IMR-90 (cell line): ENCODE data around the gene AGXT2. TPM values are rescaled to one million over a fixed set of nuclear protein-coding genes. Genes with fewer than 3 reads are reported as not detected.

Source experiments
- ATAC-seq: fragments of 200-7000 bp; cut with Tn5 transposase; 2 replicates; pipeline ENCODE4 v1.9.1; 2020; ENCODE audit warnings: low read depth, mild to moderate bottlenecking, moderate library complexity
- BruUV-seq: library from RNA; stranded (reverse); fragments of 400-500 nt; replicated peaks from 2 replicates; lab custom pipeline; 2021; lab: Mats Ljungman, UMichigan
- CTCF ChIA-PET: fragments of 300-600 bp; formaldehyde crosslinking; extraction: SDS; loops from one replicate; lab custom pipeline; 2021; ENCODE audit warnings: antibody characterized with exemption; lab: Yijun Ruan, JAX
- POLR2A ChIA-PET: fragments of 300-600 bp; sonication (Branson Sonifier 250); formaldehyde crosslinking; loops from one replicate; lab custom pipeline; 2022; ENCODE audit warnings: antibody characterized with exemption; ENCODE audit not compliant: unreplicated experiment; lab: Charles Lee
- DNase-seq: peaks from one replicate; pipeline ENCODE4 v3.0.0; 2013
- H2AFZ ChIP-seq: replicated peaks from 2 replicates; pipeline ENCODE3; 2013; ENCODE audit warnings: low read length, mild to moderate bottlenecking; ENCODE audit not compliant: poor library complexity
- H2AK5ac ChIP-seq: 2 replicates; pipeline ENCODE4 v1.6.1; 2013; ENCODE audit warnings: low read depth, low read length, inconsistent platforms
- H2AK9ac ChIP-seq: replicated peaks from 2 replicates; pipeline ENCODE3; 2013; ENCODE audit warnings: mild to moderate bottlenecking, low read depth, low read length, moderate library complexity; ENCODE audit not compliant: poor library complexity
- H2BK120ac ChIP-seq: 2 replicates; pipeline ENCODE4 v1.6.1; 2013; ENCODE audit warnings: low read depth, low read length, inconsistent platforms
- H2BK15ac ChIP-seq: 3 replicates; pipeline ENCODE4 v1.6.1; 2013; ENCODE audit warnings: low read depth, low read length, inconsistent platforms
- H2BK20ac ChIP-seq: 2 replicates; pipeline ENCODE4 v1.6.1; 2013; ENCODE audit warnings: low read depth, mild to moderate bottlenecking, inconsistent platforms, low read length, moderate library complexity
- H2BK5ac ChIP-seq: 2 replicates; pipeline ENCODE4 v1.6.1; 2013; ENCODE audit warnings: mild to moderate bottlenecking, low read depth, low read length, inconsistent platforms; ENCODE audit not compliant: poor library complexity, severe bottlenecking
- H3K14ac ChIP-seq: replicated peaks from 2 replicates; pipeline ENCODE4 v1.6.1; 2013; ENCODE audit warnings: low read depth, low read length, inconsistent platforms
- H3K18ac ChIP-seq: 2 replicates; pipeline ENCODE4 v1.6.1; 2013; ENCODE audit warnings: low read depth, low read length, control low read depth
- H3K23ac ChIP-seq: 2 replicates; pipeline ENCODE4 v1.6.1; 2013; ENCODE audit warnings: low read depth, low read length, inconsistent platforms
- H3K27ac ChIP-seq: 2 replicates; pipeline ENCODE4 v1.5.1; 2013; ENCODE audit warnings: mild to moderate bottlenecking, control low read depth, low read length; ENCODE audit not compliant: insufficient read depth
- H3K27me3 ChIP-seq: 2 replicates; pipeline ENCODE4 v1.6.1; 2013; ENCODE audit warnings: low read length; ENCODE audit not compliant: control insufficient read depth, insufficient read depth
- H3K36me3 ChIP-seq: 2 replicates; pipeline ENCODE4 v1.6.1; 2013; ENCODE audit warnings: low read length, mixed read lengths; ENCODE audit not compliant: control insufficient read depth, insufficient read depth
- H3K4ac ChIP-seq: 2 replicates; pipeline ENCODE4 v1.6.1; 2013; ENCODE audit warnings: low read depth, low read length, inconsistent platforms
- H3K4me1 ChIP-seq: 2 replicates; pipeline ENCODE4 v1.6.1; 2013; ENCODE audit warnings: low read length, mixed read lengths; ENCODE audit not compliant: control insufficient read depth, insufficient read depth
- H3K4me2 ChIP-seq: 2 replicates; pipeline ENCODE4 v1.6.1; 2013; ENCODE audit warnings: low read depth, mild to moderate bottlenecking, control low read depth, low read length, moderate library complexity
- H3K4me3 ChIP-seq: 2 replicates; pipeline ENCODE4 v1.5.1; 2013; ENCODE audit warnings: low read depth, mild to moderate bottlenecking, control low read depth, low read length, moderate library complexity; ENCODE audit not compliant: insufficient read depth
- H3K56ac ChIP-seq: 2 replicates; pipeline ENCODE4 v1.6.1; 2013; ENCODE audit warnings: low read length, inconsistent platforms; ENCODE audit not compliant: insufficient read depth; ENCODE audit errors: extremely low read depth
- H3K79me1 ChIP-seq, 2 experiments: 2 replicates each; pipeline ENCODE4 v1.6.1; 2013; ENCODE audit warnings: low read length in 2 of 2, inconsistent platforms in 1 of 2, low read depth in 1 of 2
- H3K9ac ChIP-seq: 2 replicates; pipeline ENCODE4 v1.6.1; 2013; ENCODE audit warnings: low read depth, low read length, control low read depth
- H3K9me1 ChIP-seq: 2 replicates; pipeline ENCODE4 v1.6.1; 2013; ENCODE audit warnings: low read length, inconsistent platforms; ENCODE audit not compliant: insufficient read depth
- H3K9me3 ChIP-seq: 2 replicates; pipeline ENCODE4 v1.6.1; 2013; ENCODE audit warnings: low read length; ENCODE audit not compliant: control insufficient read depth, insufficient read depth
- H4K20me1 ChIP-seq: 2 replicates; pipeline ENCODE4 v1.6.1; 2013; ENCODE audit warnings: low read length, inconsistent platforms; ENCODE audit not compliant: insufficient read depth
- H4K5ac ChIP-seq: 2 replicates; pipeline ENCODE4 v1.6.1; 2013; ENCODE audit warnings: mild to moderate bottlenecking, low read depth, low read length, control low read depth
- H4K8ac ChIP-seq, 2 experiments: 2 replicates each; pipeline ENCODE4 v1.6.1; 2013; ENCODE audit warnings: low read depth in 2 of 2, low read length in 2 of 2, control low read depth in 1 of 2, inconsistent platforms in 1 of 2
- H4K91ac ChIP-seq: 2 replicates; pipeline ENCODE4 v1.6.1; 2013; ENCODE audit warnings: low read depth, low read length, inconsistent platforms; ENCODE audit not compliant: insufficient read depth
- BHLHE40 ChIP-seq: fragments of 150-350 bp; IDR thresholded peaks from 2 replicates; pipeline ENCODE4 v1.6.1; 2016; ENCODE audit warnings: mild to moderate bottlenecking, low read depth, low read length
- CEBPB ChIP-seq: IDR thresholded peaks from 2 replicates; pipeline ENCODE4 v1.6.1; 2012; ENCODE audit warnings: low read depth, low read length, improper control_type of control experiment
- CHD1 ChIP-seq: IDR thresholded peaks from 2 replicates; pipeline ENCODE4 v1.6.1; 2012; ENCODE audit warnings: low read depth, low read length, improper control_type of control experiment
- CTCF ChIP-seq: conservative IDR thresholded peaks from 2 replicates; pipeline ENCODE4 v1.5.1; 2012; ENCODE audit warnings: mild to moderate bottlenecking, low read depth, low read length, improper control_type of control experiment
- ELK1 ChIP-seq: fragments of 150-350 bp; IDR thresholded peaks from 2 replicates; pipeline ENCODE4 v1.6.1; 2016; ENCODE audit warnings: low read depth, mild to moderate bottlenecking, low read length, moderate library complexity, borderline replicate concordance
- FOS ChIP-seq: fragments of 150-350 bp; IDR thresholded peaks from 2 replicates; pipeline ENCODE4 v1.6.1; 2016; ENCODE audit warnings: low read depth, low read length
- MAFK ChIP-seq: IDR thresholded peaks from 2 replicates; pipeline ENCODE4 v1.6.1; 2012; ENCODE audit warnings: low read depth, low read length, improper control_type of control experiment
- MAZ ChIP-seq: IDR thresholded peaks from 2 replicates; pipeline ENCODE4 v1.6.1; 2012; ENCODE audit warnings: low read depth, mild to moderate bottlenecking, low read length, improper control_type of control experiment, moderate library complexity, borderline replicate concordance
- MXI1 ChIP-seq: IDR thresholded peaks from 2 replicates; pipeline ENCODE4 v1.6.1; 2012; ENCODE audit warnings: low read depth, mild to moderate bottlenecking, low read length, moderate library complexity, borderline replicate concordance
- RAD21 ChIP-seq: IDR thresholded peaks from 2 replicates; pipeline ENCODE4 v1.6.1; 2012; ENCODE audit warnings: low read length, improper control_type of control experiment
- RCOR1 ChIP-seq: IDR thresholded peaks from 2 replicates; pipeline ENCODE4 v1.6.1; 2012; ENCODE audit warnings: mild to moderate bottlenecking, low read length, improper control_type of control experiment; ENCODE audit not compliant: insufficient replicate concordance
- SMC3 ChIP-seq: fragments of 150-350 bp; IDR thresholded peaks from 2 replicates; pipeline ENCODE4 v1.6.1; 2016; ENCODE audit warnings: low read depth, mild to moderate bottlenecking, antibody characterized with exemption, low read length, moderate library complexity
- USF2 ChIP-seq: fragments of 150-350 bp; IDR thresholded peaks from 2 replicates; pipeline ENCODE4 v1.6.1; 2017; ENCODE audit warnings: mild to moderate bottlenecking, antibody characterized with exemption, low read length, low read depth
- WGBS, 2 experiments: methylation state at CpG; one replicate each; pipeline versions ENCODE4 v1.1.5 to v1.1.7; 2013; ENCODE audit warnings: missing lambda C conversion rate in 2 of 2; ENCODE audit not compliant: insufficient read length in 1 of 2; ENCODE audit errors: extremely low coverage in 2 of 2; 5-methylcytosine and 5-hydroxymethylcytosine counted together
- dilution Hi-C: fragments of 300-500 bp; cut with HindIII; formaldehyde crosslinking; loops from one replicate; pipeline ENCODE4 v1.14.3; 2018; ENCODE audit warnings: low sequenced_read_pairs; ENCODE audit not compliant: unreplicated experiment
- in situ Hi-C: fragments of 300-500 bp; cut with MboI; formaldehyde crosslinking; loops from 3 replicates; pipeline ENCODE4 v1.14.3; 2019; ENCODE audit warnings: low sequenced_read_pairs, inconsistent platforms, mixed read lengths
- intact Hi-C: fragments of 100-400 bp; cut with micrococcal nuclease; formaldehyde crosslinking; loops from 2 replicates; pipeline ENCODE4 v1.10.0; 2022
- polyA plus RNA-seq, 3 experiments: library from polyadenylated mRNA; depleted of rRNA; stranded (reverse); fragments of >200 nt; gene quantifications; 2 replicates each; pipeline ENCODE4 v1.2.3, GENCODE V29; 2012; ENCODE audit warnings: low replicate concordance in 1 of 3
- total RNA-seq: library from RNA; depleted of rRNA; stranded (reverse); fragments of >200 nt; gene quantifications from 2 replicates; pipeline ENCODE4 v1.2.3, GENCODE V29; 2012

The AGXT2 gene
- total and polyA plus RNA-seq, 2 of the 4 experiments (the other 2 are of a cell fraction), result not detected

GRCh38 chr5:34993951-34994350 is 53.8 kb downstream of the AGXT2 start:
- no peak overlapping the region for H4K8ac ChIP-seq
- H2AFZ ChIP-seq, result no peak overlapping the region
- no peak overlapping the region for H3K4me3 ChIP-seq
- ATAC-seq (no peak), DNase-seq (no peak)
- H3K4me2 ChIP-seq, result no peak overlapping the region
- no peaks in the 10 kb centered on the region for H3K9me3 ChIP-seq
- no peak overlapping the region for H3K23ac ChIP-seq
- H2AK5ac ChIP-seq, result no peak overlapping the region
- H3K79me1 ChIP-seq, result no peaks in the 10 kb centered on the region
- H4K5ac ChIP-seq, result no peak overlapping the region
- dilution Hi-C loops (no loop called here), intact Hi-C loops (no loop called here), in situ Hi-C loops (no loop called here)
- H3K9ac ChIP-seq, result no peak overlapping the region
- TF ChIP-seq USF2 (no peak), RAD21 (no peak), ELK1 (no peak), CEBPB (no peak), MAZ (no peak), CHD1 (no peak), CTCF (no peak), SMC3 (no peak), FOS (no peak), RCOR1 (no peak), BHLHE40 (no peak), MXI1 (no peak), MAFK (no peak)
- H2BK5ac ChIP-seq, result no peak overlapping the region
- H3K4ac ChIP-seq, result no peak overlapping the region
- H3K27me3 ChIP-seq, result peaks cover 10% of the 10 kb centered on the region
- WGBS, 2 experiments, result no CpG with 5 or more reads among the region's 8 CpGs
- H4K20me1 ChIP-seq, result no peaks in the 10 kb centered on the region
- H3K4me1 ChIP-seq, result no peaks in the 10 kb centered on the region
- no peak overlapping the region for H3K27ac ChIP-seq
- H3K9me1 ChIP-seq, result no peaks in the 10 kb centered on the region
- H2BK20ac ChIP-seq, result no peak overlapping the region
- no peak overlapping the region for H3K18ac ChIP-seq
- ChIA-PET POLR2A (no interaction called here), CTCF (interaction anchor here (1.0 to 2.1 kb wide), 2 partner anchors 9 to 35 kb away, joined by 3 to 5 read pairs; no protein-coding TSS in a partner anchor)
- no peak overlapping the region for H2BK15ac ChIP-seq
- H3K56ac ChIP-seq, result no peak overlapping the region
- H2AK9ac ChIP-seq, result no peak overlapping the region
- no peak overlapping the region for H2BK120ac ChIP-seq
- no peaks in the 10 kb centered on the region for H3K36me3 ChIP-seq
- H3K14ac ChIP-seq, result no peak overlapping the region
- no TSS peak for BruUV-seq
- H4K91ac ChIP-seq, result no peak overlapping the region
